Activated naive CD8-positive, alpha-beta T cell treated with anti-CD3 and anti-CD28 coated beads, Interleukin-2, amount 50 U/mL, for 16 hours (primary cell): Measurements from ENCODE around the gene CMPK2.
A peak's percentile ranks its signal among the peaks of the same experiment; 100 is the strongest.
"Not testable (repeated sequence)": the region's sequence is repeated elsewhere in the genome, so short reads cannot be mapped to it uniquely, and the experiment has no call there.

Experiments
- DNase-seq: peaks from one replicate; pipeline ENCODE4 v3.0.0-alpha.2; 2020; ENCODE audit warnings: low read depth, low spot score

CMPK2 gene, protein sequence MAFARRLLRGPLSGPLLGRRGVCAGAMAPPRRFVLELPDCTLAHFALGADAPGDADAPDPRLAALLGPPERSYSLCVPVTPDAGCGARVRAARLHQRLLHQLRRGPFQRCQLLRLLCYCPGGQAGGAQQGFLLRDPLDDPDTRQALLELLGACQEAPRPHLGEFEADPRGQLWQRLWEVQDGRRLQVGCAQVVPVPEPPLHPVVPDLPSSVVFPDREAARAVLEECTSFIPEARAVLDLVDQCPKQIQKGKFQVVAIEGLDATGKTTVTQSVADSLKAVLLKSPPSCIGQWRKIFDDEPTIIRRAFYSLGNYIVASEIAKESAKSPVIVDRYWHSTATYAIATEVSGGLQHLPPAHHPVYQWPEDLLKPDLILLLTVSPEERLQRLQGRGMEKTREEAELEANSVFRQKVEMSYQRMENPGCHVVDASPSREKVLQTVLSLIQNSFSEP

DNA sequence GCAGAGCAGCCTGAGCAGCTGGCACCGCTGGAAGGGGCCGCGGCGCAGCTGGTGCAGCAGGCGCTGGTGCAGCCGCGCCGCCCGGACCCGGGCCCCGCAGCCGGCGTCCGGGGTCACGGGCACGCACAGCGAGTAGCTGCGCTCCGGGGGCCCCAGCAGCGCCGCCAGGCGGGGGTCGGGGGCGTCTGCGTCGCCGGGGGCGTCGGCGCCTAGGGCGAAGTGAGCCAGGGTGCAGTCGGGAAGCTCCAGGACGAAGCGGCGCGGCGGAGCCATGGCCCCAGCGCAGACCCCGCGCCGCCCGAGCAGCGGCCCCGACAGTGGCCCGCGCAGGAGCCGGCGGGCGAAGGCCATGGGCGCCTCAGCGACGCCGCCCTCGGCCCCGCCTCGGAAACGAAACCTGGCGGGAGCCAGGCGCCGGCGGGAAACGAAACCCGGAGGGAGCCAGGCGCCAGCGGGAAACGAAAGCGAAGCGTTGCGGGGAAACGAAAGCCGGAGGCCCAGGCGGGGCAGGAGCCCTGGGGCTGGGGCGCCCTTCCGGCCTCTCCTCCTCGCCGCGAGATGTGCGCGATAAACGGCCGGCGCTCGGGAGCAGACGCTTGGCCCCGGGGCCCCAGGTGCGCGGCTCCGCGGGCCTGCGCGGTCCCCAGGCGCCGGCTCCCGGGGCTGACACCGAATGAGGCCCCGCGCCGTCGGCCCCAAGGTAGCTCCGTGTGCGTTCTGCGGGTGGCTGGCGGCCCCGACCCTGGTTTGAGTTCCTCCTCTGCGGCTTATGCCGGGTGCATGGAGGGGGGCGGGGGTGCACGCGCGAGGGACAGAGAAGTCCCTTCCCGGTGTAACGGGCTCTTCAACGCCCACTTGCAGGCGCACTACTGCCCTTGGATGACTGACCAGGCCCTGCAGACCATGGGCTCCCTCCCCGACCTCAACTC lies at the start of gene CMPK2:
Gene CMPK2 (minus strand): TSS at position 562 of the 929 bp plus-strand sequence. CDS start 211 bp downstream, at position 351.
- DNase-seq: peak; percentile 66

DNA sequence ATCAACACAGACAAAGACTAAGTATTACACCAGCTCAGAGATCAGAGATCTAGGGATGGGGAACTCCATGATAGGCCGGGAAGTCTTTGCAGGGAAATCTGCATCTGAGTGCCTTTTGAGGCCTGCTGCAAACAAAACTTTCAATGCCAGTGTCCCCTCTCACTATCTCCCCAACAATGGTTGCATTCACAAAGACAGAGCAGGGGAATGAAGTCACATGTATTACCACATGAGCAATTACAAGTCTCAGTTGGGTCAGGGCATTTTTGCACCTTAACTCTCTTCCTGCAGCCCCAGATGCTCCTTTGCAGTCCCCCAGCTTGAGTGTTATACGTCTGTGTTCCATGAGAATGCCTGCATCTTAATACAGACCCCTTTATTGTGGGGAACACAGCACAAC lies 49.7 kb upstream of the CMPK2 start:
- no peak for DNase-seq

DNA sequence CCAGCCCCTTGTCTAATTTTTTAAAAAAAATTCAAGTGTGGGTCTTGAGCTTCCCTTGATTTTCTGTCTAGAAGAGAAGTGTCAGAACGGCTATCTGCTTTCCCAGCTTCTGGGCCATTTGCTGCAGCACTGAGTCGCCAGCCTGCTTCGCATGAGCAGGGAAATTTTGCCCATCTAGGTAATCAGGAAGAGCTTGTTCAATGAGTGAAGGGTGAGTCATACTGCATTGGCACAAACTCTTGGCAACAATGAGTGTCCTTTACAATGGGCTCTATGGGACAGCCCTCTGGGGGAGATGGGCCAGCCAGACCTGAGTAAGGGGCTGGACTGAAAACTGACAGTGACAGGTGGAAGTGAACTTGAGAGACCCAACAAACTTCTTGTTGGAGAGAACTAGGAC lies 49.1 kb upstream of the CMPK2 start:
- no peak for DNase-seq

DNA sequence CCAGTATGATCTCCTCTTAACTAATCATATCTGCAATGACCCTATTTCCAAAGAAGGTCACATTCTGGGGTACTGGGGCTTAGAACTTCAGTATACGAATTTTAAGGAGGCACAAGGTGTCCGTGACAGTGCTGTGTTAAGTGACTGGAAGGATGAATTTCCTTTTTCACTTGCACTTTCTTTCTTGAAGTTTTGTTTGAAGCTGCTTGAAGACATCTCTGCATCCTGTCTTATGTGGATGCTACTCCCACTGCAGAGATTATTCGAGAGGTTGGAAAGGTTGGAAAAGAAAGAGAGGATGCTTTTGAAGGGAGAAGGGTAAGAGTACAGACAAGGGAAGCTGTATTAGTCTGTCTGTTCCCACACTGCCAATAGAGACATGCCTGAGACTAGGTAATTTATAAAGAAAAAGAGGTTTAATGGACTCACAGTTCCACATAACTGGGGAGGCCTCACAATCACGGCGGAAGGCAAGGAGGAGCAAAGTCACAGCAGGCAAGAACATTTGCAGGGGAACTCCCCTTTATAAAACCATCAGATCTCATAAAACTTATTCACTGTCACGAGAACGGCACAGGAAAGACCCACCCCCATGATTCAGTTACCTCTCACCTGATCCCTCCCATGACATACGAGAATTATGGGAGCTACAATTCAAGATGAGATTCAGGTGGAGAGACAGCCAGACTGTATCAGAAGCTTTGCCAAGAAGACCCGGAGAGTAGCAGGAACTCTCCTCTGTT lies 47.9 kb upstream of the CMPK2 start:
- peak; percentile 43 for DNase-seq

DNA sequence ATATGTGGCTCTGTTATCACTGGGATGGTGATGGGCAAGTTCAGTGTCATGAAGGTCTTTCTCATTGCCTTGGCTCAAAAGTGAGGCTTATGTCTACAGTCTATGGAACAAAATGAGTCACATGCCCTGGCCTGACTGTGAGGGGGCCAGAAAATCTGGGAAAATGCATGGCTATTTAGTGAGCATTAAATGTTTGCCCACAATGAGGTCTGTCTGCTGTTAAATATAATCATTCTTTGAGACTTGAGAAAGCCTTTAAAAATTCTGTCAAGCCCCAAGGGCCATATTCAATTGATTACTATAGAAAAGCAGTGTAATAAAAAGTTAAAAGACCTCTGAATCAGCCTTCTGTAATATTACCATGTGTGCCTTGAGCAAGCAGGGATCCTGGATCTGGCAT lies 46.0 kb upstream of the CMPK2 start:
- no peak for DNase-seq

DNA sequence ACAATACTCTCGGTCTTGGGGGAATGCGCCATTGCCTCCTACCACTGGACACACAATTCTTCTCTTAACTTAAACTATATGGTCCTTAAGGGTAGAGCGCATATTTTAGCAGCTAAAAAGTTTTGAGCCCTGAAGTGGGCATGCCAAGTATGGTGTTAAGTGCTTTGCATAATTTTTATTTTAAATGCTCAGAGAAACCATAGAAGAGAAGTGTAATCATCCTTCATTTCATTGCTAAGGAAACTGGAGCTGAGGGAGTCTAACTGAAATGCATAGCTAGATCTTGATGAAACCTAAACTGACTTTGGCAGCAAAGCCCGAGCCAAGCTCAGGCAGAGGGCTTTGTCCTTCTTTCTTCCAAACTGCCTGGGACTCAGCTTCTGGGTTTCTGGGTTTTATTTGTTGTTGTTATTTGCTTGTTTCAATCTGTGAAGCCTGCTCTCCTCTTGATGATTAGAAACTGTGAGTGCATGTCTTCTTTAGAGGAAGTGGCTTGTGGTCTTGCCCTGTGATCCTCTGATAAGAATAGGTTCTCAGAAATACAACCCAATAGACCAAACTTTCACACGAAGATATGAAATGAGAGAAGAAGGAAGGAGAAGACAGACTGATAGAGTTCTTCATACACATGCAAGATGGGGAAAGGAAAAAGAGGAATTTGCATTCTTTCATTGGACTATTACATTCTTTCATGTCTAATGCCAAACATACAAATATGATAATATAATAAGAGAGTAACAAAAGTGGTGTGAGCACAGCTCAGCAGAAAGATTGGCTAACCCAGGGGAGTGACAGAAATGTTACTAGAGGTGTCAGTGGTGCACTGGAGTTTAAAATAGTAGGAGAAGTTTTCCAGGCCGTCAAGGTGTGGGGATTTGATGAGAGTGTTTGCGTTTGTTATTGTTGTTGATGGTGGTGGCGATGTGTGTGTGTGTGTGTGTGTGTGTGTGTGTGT lies 44.0 kb upstream of the CMPK2 start:
- DNase-seq: no peak

DNA sequence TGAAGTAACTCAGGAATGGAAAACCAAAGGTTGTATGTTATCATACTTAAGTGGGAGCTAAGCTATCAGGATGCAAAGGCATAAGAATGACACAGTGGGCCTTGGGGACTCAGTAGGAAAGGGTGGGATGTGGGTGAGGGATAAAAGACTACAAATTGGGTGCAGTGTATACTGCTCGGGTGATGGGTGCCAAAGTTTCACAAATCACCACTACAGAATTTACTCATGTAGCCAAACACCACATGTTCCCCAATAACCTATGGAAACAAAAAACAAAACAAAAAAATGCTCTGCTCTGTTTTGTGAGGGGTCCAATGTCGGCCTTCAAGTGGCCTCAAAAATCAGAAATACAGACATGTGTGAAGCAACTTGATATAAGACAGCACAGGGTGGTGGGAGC lies 42.6 kb upstream of the CMPK2 start:
- no peak for DNase-seq

DNA sequence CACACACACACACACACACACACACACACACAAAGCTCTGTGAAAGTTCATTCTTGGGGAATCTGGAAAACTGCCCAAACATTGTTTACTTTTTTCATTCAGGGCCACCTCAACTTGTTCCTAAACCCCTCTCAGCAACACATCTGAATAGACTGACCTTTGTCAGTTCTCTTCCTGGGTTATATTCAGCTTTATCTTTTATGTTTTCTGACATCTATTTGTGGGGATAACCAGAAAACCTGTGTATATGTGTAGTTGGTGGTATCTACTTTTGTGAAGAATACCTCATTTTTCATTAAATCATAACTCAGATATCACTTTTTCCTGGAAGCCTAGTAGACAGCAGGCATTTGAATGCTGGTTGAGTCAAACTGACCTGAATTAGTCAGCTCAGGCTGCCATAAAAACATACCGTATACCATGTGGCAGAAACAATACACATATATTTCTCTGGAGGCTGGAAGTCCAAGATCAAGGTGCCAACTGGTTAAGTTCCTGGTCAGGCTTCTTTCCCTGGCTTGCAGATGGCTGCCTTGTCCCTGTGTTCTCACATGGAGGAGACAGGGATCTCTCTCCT lies 40.5 kb upstream of the CMPK2 start:
- no peak for DNase-seq

DNA sequence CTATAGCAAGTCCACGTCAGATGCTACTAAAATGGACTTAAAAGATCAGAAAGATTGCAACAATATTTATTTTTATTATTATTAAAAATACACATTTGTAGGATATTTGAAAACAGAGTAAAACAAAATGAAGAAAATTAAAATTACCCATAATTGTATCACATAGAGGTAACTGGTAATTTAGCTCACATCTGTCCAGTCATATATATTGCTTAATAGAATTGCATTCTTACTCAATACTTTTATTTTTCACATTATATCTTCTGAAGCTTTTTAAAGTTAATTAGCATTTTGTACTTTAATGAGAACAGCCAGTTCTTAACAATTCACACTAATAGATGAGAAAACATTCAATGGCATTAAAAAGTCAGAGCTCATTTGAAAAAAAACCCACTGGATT lies 40.0 kb upstream of the CMPK2 start:
- DNase-seq: no peak

DNA sequence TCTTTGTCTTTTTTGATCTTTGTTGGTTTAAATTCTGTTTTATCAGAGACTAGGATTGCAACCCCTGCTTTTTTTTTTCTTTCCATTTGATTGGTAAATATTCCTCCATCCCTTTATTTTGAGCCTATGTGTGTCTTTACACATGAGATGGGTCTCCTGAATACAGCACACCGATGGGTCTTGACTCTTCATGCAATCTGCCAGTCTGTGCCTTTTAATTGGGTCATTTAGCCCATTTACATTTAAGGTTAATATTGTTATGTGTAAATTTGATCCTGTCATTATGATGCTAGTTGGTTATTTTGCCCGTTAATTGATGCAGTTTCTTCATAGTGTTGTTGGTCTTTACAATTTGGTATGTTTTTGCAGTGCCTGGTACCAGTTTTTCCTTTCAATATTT lies 36.9 kb upstream of the CMPK2 start:
- DNase-seq: not testable (repeated sequence)

DNA sequence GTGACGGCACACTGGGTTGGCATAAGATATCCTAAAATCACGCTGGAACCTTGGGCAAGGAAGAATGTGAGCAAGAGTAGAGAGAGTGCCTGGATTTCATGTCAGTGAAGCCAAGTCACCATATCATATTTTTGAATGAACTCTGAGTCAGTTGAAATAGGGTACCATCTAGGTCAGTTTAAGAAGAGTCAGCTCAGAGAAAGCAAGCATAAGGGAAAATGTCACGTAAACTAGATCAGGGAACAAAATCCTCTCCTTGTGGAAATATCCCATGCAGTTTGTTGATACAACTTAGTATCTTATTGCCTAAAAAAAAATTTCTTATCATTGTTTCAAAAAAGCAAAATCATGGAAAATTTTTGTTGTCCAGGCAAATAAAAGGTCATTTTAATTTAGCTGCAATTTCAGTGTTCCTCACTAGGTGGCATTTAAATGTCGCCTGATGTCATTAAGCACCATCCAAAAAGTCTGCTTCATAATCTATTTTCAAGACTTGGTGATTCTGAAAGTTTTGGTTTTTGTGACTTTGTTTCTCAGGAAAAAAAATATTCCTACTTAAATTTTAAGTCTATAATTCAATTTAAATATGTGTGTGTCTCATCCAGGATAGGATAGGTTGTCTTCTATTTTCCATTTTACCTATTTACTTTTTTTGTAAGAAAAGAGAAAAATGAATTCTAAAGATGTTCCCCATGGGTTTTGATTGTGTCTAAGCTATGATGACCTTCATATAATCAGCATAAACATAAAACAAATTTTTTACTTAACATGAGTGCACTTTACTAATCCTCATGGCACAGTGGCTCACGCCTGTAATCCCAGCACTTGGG lies 31.4 kb upstream of the CMPK2 start:
- DNase-seq: no peak

DNA sequence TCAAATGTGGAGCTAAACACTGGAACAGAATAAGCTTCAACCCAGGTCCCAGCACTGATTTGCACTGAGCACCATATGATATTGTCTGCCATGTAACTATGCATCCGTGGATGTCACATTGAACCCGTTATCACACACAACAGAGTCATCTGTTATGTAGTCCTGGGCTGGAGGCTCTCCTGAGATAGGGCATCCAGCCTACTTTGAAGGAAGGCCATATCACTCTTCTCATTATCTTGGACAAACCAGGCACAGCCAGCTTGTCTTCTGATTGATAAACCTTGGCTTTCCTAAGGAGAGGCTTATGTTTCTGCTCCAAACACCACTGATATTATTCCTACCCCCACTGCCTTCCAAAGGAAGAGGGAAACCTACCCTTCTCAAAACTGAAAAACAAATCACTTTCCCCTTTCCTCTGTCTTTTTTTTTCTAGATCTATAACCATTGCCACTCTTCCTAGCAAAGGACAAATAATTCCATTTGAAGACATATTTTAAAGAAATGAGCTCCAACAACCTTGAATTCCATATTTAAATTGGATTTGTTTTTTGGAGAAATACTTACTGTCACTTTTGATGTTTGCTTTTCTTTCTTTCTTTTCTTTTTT lies 28.3 kb upstream of the CMPK2 start:
- DNase-seq: no peak

DNA sequence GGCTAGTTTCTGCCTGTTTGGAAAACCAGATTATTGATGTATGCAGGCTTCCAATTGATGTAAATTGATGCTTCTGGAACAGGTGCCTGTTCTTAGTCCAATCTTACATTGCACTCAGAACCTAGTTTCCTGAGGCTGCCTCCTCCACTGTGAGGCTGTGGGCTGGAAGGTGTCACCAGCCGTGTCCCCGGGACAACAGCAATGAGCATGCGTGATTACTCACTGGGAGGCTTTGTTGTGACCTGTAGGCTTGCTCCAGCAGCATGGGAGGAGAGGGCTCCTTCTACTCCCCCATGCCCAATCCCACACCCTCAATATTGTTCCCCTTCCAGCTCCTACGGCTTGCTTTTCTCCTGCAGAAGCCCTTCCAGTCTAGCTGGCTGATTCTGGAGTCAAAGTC lies 23.0 kb upstream of the CMPK2 start:
- DNase-seq: no peak

DNA sequence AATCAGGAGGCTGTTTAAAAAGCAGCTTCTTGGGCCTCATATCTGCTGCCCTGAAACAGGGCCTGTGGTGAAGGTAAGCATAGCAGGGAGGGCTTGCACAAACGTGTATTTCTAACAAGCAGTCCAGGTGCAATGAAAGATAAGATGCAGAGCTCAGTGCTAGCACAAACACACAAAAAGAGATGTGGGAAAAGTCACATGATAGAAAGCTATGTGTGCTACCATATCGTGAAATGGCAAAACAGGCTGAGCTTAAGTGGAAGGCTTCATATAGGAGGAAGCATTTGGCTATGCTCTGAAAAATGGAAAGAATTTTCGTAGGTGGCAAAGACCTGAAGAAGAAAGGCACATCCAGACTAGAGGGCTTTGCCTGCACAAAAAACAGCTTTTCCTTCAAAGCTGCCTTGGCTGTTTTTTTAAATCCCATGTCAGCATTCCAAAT lies 22.1 kb upstream of the CMPK2 start:
- DNase-seq: no peak

DNA sequence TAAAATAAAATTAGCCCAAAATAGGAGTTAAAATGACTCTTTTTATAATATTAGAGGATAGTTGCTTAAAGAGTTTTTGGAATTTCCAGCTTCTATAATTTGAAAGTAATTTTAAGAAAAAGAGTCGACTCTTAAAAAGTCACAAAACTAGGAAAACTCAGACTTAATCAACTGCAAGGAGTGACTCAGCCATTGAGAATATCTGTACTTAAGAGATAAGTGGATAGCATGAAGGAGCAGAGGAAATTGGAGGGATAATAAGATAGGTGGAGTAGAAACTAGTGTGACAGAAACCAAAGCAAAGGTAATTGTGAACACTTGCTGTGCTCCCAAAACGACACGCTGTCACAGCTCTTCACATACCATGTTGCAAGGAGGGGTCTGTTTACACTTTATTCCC lies 20.3 kb upstream of the CMPK2 start:
- no peak for DNase-seq

DNA sequence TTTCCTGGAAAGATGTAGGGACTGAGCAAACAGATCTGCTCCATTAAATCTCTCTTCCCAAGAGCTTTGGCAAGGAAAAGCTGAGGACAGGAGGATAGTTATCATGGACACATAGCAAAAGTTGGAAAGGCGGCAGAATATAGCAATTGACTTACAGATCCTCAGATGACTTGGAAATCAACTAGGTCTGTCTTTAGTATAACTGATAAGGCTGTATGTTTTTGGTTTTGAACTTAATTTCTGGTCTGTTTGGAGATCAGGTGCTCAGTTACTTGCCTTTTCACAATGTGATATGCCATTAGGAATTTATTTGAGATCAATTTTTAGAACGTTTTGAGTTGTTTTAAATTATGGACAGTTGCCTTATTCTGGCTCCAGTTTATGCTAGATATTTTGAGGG lies 19.8 kb upstream of the CMPK2 start:
- DNase-seq: no peak

DNA sequence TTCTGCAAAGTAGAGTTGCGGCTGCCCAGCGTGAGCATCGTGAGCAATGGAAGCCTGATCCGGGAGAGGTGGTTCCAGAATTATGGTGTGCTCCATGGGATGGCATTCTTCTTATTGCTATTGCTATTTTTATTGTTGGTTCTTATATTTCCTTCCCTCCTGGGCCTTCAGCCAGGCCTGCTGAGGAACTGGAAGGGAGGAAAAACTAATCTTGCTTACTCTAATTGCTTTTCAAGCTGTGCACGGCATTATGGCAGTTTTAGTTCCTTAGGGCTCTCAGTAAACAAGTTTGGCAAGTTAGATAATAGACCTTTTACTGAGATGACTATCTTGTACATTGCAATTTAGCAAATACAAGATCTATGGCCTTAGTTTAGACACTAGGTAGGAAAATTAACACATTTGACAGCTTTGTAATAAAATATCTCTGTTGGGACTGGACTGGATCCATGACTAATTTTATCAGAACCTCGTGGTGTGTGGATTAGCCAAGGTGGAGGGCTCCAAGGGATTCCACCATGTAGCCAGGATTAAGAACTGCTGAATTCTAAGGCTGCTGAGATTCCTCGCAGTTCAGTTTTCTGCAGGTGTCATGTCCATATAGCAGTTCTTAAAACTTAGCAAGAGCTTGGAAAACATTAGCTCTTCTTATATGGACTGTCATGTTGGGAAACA lies 17.9 kb upstream of the CMPK2 start:
- no peak for DNase-seq

DNA sequence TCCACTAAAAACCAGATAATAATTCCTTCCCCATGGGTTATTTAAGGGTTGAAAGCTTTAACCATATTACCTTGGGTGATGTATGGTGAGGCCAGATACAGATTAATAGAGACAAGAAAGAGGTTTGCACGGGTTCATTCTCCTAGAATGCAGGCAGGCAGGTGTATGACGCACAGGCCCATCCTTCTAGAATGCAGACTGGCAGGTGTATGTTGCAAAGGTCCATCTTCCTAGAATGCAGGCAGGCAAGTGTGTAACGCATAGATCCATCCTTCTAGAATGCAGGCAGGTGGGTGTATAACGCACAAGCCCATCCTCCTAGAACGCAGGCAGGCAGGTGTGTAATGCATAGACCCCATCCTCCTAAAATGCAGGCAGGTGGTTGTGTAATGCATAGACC lies 15.8 kb upstream of the CMPK2 start:
- DNase-seq: no peak
